Esophagus muscularis mucosa (tissue), 4 donors: ENCODE data around the gene HRH4. TPM values are rescaled to one million over a fixed set of nuclear protein-coding genes. Genes with fewer than 3 reads are reported as not detected.

ENCODE experiments used
- DNase-seq: peaks from one replicate; pipeline ENCODE4 v3.0.0-alpha.2; 2017; ENCODE audit errors: extremely low spot score
- H3K27ac ChIP-seq, 4 donors: fragments of 200-600 bp; sonication (generic); replicated peaks in 1 of 4; 1 replicate in 3 of 4; 2 replicates in 1 of 4; pipeline ENCODE4 v1.5.1; 2016 to 2019; ENCODE audit warnings: mild to moderate bottlenecking in 1 of 4
- H3K27me3 ChIP-seq, 4 donors: fragments of 200-600 bp; sonication (generic); one replicate each; pipeline versions ENCODE4 v1.5.1 to v1.6.0; 2016 to 2019
- H3K36me3 ChIP-seq, 4 donors: fragments of 200-600 bp; sonication (generic); one replicate each; pipeline ENCODE4 v1.5.1; 2016 to 2019
- H3K4me1 ChIP-seq, 4 donors: fragments of 200-600 bp; sonication (generic); one replicate each; pipeline ENCODE4 v1.5.1; 2016 to 2019
- H3K4me3 ChIP-seq, 4 donors: fragments of 200-600 bp; sonication (generic); 1 replicate in 2 of 4; 2 replicates in 2 of 4; pipeline ENCODE4 v1.5.1; 2016 to 2019; ENCODE audit warnings: mild to moderate bottlenecking in 4 of 4, moderate library complexity in 1 of 4
- H3K9me3 ChIP-seq, 4 donors: fragments of 200-600 bp; sonication (generic); 1 replicate in 3 of 4; 2 replicates in 1 of 4; pipeline ENCODE4 v1.5.1; 2016 to 2019
- CTCF ChIP-seq, 3 experiments: fragments of 200-600 bp in 2 of 3; fragments of 450-650 bp in 1 of 3; sonication (generic) in 2 of 3; IDR thresholded peaks; one replicate each; pipeline ENCODE4 v1.5.1; 2017 to 2019; ENCODE audit warnings: antibody characterized with exemption in 3 of 3, mild to moderate bottlenecking in 2 of 3, moderate library complexity in 1 of 3
- EP300 ChIP-seq: sonication (generic); formaldehyde crosslinking; IDR thresholded peaks from one replicate; pipeline ENCODE4 v1.6.1; 2017; ENCODE audit warnings: antibody characterized with exemption
- POLR2A ChIP-seq: fragments of 450-650 bp; IDR thresholded peaks from one replicate; pipeline ENCODE4 v1.6.1; 2017; ENCODE audit warnings: antibody characterized with exemption, moderate library complexity, mild to moderate bottlenecking, low read depth
- POLR2AphosphoS5 ChIP-seq, 2 donors: sonication (generic); formaldehyde crosslinking; IDR thresholded peaks; one replicate each; pipeline ENCODE4 v1.6.1; 2017; ENCODE audit warnings: antibody characterized with exemption in 2 of 2
- WGBS: methylation state at CpG from one replicate; pipeline ENCODE4 v1.1.5; 2018; 5-methylcytosine and 5-hydroxymethylcytosine counted together
- intact Hi-C: fragments of 100-400 bp; cut with DNase I; formaldehyde crosslinking; loops from one replicate; pipeline ENCODE4 v1.15.1; 2023
- total RNA-seq, 4 donors: library from RNA; depleted of rRNA; stranded (reverse); fragments of >200 nt; gene quantifications; one replicate each; pipeline versions ENCODE4 v1.1.0 to v1.2.1, GENCODE V29; 2016

Gene HRH4
- total RNA-seq, 4 donors from 2014 or later, result 0.13 to 0.50 TPM; not detected in 2

DNA sequence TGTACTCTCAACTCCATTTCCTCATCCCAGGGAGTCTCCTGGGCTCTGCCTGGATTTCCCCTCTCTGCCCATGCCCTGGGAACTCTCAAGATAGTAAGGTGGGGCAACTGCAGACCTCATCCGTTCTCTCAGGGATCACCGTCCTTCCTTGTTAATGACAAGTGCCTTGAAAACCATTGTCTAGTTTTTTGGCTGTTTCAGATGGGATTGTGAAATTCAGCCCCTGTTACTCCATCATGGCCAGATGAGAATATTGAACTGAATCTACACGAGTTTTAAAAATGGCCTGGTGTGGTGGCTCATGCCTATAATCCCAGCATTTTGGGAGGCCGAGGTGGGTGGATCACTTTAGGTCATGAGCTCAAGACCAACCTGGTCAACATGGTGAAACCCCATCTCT lies 665 bp upstream of the HRH4 start:
- Histone ChIP-seq H3K27ac (no peak overlapping the region), H3K4me3 (no peak overlapping the region), H3K9me3 (no peaks in the 10 kb centered on the region), H3K27me3 (no peaks in the 10 kb centered on the region), H3K4me1 (no peaks in the 10 kb centered on the region), H3K36me3 (peaks cover 0 to 4% (median 0%) of the 10 kb centered on the region in 4 donors)
- no peak for DNase-seq
- WGBS, result 84% methylated on average over 4 of the region's 4 CpGs
- TF ChIP-seq POLR2AphosphoS5 (IDR thresholded peaks at IDR 0.05) (no peak), CTCF (IDR thresholded peaks at IDR 0.05) (no peak), EP300 (no peak), POLR2A (no peak)
- intact Hi-C loops, result no loop called here

DNA sequence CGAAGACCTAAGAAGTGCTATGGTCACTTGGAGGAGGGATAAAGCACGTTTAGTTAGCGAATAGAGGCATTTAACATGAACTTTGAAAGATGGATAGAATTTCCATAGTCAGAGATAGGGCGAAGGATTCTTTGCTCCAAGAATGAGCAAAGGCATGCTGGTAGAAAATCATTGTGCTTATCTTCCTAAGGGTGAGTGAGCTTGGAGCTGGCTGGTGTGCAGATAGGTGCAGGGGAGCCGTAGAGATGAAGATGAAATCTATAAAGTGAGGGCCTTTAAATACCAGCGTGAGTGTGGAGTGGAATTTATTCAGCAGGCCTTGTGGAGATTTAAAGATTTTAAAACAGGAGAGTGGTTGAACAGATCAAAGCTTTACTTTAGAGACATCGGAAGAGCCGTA lies 1.6 kb downstream of the HRH4 start:
- no peaks in the 10 kb centered on the region for H3K27me3 ChIP-seq
- no peak for TF ChIP-seq CTCF (IDR thresholded peaks at IDR 0.05)
- TF ChIP-seq EP300, result no peak
- H3K36me3 ChIP-seq, result no peaks in the 10 kb centered on the region
- intact Hi-C loops, result no loop called here
- 92% methylated on average over 8 of the region's 8 CpGs for WGBS
- no peaks in the 10 kb centered on the region for H3K9me3 ChIP-seq
- no peak overlapping the region for H3K4me3 ChIP-seq
- DNase-seq, result no peak
- no peak overlapping the region for H3K27ac ChIP-seq
- no peaks in the 10 kb centered on the region for H3K4me1 ChIP-seq

DNA sequence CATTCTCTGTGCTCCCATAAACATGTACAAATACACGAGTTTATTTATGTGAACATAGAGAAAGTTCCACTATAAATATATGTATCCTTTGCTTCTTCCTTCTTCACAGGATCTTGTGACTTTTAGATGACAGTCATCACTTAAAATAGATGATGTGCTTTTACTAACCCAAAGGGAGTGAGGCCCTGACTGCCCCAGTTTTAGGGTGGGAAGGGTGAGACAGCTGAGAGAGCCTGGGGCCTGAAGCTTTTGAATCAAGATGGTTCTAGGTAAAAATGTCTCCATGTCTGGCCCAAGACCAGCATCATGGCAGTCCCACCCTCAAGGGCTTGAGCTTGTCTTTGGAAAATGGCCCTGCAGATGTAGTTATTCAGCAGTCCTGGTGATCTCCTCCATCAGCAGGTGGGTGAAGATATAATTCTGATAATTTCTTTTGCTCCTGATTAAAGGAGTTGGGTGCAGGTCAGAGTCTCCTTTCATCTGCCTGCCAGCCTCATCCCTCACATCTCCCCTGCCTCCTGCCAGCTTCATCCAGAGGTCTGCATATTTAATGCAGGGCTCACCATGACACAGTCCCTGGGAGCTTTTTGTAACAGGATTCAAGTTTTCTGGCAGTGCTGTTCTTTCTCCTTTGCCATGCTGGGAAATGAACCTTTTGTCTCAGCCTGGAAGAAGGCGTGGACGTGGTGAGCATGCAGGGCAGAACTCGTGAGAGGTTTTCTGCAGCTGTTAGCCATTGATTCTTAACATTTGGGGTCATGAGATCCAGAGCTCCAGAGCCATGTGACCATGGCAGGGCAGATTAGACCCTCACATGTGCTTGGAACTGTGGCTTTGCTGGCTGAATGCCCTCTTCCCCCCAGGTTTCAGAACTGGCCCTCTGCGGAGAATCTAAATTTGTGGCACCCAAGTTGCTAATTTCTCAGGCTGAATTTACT lies 2.7 kb downstream of the HRH4 start:
- intact Hi-C loops, result no loop called here
- H3K4me3 ChIP-seq, result no peak overlapping the region
- DNase-seq, result no peak
- no peak overlapping the region for H3K27ac ChIP-seq
- no peaks in the 10 kb centered on the region for H3K27me3 ChIP-seq
- no peaks in the 10 kb centered on the region for H3K4me1 ChIP-seq
- no peak for TF ChIP-seq EP300
- TF ChIP-seq POLR2A, result no peak
- no peak for TF ChIP-seq POLR2AphosphoS5 (IDR thresholded peaks at IDR 0.05)
- TF ChIP-seq CTCF (IDR thresholded peaks at IDR 0.05), result no peak
- H3K9me3 ChIP-seq, result no peaks in the 10 kb centered on the region
- H3K36me3 ChIP-seq, result no peaks in the 10 kb centered on the region
- 80% methylated on average over 5 of the region's 5 CpGs for WGBS

- no peak for DNase-seq
- H3K27me3 ChIP-seq, result no peaks in the 10 kb centered on the region
- intact Hi-C loops, result no loop called here
- H3K9me3 ChIP-seq, result no peaks in the 10 kb centered on the region
- no peak overlapping the region for H3K4me3 ChIP-seq
- no peaks in the 10 kb centered on the region for H3K4me1 ChIP-seq
- no peak overlapping the region for H3K27ac ChIP-seq
- WGBS, result 85% methylated on average over 7 of the region's 7 CpGs
- H3K36me3 ChIP-seq, result no peaks in the 10 kb centered on the region
- no peak for TF ChIP-seq EP300
- TF ChIP-seq POLR2A, result no peak
- no peak for TF ChIP-seq POLR2AphosphoS5 (IDR thresholded peaks at IDR 0.05)
- no peak for TF ChIP-seq CTCF (IDR thresholded peaks at IDR 0.05)
These were observed 5.0 kb downstream of the HRH4 start for GRCh38 chr18:24465486-24465885.
